IPS DF 4.7 (cell line): ENCODE measurements around the gene S100B.
"Not testable (repeated sequence)": the region's sequence is repeated elsewhere in the genome, so short reads cannot be mapped to it uniquely, and the experiment has no call there.

Experiments
- DNase-seq: peaks from one replicate; pipeline ENCODE4 v3.0.0-alpha.2; 2013; ENCODE audit warnings: low spot score; ENCODE audit errors: extremely low read depth

The S100B gene

DNA sequence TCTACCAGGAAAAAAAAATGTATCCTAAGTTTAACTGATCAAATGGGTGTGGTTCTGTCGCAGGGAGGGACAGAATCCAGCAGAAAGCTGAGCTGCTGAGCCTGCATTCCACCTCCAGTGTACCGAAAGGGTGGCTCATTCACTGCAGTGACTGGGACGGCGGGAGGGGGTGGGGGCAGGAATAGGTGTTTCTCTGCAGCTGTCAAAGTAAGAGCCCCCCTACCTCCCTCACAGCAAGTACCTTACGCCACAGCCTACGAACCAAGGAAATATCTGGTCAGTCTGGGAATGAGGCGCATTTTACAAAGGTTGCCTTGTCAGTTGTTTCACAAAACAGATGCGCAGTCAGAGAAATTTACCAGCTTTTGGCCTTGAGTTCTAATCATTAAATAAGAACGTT is 1.7 kb downstream of the S100B start:
- DNase-seq = no peak

DNA sequence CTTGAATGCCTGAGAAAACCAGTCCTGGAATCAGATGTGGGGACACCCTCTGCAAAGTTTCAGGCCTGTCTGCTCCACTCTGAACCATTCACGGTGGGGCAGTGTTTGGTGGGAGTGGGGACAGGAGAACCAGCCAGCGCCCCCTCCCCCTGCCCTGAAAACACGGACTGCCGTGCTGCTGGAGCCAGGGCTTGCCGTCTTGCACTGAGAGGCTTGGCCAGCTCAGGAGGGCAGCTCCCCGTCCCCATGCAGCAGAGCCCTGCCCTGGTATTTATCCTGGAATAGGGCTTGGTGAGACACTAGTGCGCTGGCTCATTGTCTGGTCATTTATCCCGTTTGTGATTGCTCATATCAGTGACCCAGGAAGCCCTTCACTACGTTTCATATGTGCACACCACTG is 3.9 kb downstream of the S100B start:
- DNase-seq = no peak

DNA sequence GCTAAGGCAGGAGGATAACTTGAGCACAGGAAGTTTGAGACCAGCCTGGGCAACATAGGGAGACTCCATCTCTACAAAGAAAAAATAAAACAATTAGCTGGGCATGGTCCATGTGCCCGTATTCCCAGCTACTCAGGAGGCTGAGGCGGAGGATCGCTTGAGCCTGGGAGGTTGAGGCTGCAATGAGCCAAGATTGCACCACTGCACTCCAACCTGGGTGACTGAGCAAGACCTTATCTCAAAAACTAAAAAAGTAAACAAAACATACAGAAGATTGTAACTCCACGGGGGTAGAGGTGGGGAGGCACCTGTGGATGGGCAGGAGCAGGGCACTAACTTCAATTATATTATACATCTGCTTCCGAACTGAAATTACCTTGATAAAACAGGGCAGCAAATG is 4.6 kb downstream of the S100B start:
- no peak for DNase-seq

DNA sequence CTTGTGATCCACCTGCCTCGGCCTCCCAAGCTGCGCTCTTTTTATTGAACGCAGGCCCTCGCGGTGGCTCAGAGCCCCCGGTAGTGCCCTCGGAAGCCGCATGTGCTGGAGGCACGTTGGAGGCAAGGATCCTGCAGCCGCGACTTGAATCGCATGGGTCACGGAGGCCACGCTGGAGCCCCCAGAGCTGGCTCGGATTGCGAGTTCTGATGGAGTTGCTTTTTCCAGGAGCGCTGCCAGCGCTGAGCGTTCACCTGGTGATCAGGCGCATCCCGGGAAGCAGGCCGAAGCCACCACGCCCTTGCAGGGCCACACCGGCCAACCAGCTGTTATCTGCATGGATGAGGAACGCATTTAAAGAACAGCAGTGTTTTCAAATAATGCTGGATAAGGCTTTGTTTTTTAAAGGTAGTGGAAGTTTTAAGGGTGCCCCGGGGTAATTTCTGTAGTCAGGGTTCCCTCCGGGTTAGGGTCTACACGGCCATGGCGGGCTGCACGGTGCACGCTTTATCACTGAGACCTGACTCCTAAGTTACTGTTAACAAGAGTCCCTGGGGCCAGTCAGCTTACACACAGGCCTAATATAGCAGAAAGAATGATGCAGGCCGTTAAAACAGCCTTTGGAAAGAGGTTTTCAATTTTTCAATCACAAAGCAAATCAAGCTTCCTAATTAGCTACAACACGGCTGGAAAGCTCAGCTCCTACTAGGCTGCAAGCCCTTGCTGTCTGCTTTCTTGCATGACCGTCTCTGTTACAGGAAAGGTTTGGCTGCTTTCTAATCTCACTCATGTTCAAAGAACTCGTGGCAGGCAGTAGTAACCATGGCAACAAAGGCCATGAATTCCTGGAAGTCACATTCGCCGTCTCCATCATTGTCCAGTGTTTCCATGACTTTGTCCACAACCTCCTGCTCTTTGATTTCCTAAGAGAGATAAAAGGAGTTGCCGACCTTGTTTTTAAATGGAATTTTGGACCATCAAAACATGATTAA is 6.0 kb downstream of the S100B start:
- DNase-seq = no peak

DNA sequence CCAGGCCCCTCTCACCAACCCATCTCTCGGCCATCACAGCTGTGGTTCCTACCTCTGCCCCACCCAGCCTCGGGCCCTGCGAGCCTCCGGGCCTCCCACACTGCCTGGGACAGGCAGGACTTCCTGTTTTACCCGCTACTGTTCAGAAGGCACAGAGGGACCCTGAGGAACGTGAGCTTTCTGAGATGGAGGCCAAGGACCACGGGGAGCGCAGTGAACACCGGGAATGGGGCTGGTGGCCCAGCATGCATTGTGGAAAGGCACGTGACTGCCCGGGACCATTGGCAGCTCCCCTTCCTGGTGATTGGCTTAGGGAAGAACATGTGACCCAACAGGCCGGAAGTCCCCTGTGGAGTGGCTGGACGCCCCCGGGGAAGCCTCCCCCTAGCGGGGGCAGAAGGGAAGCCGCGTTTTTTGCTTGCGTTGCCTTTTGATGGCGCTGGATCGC is 7.0 kb downstream of the S100B start:
- no peak for DNase-seq

DNA sequence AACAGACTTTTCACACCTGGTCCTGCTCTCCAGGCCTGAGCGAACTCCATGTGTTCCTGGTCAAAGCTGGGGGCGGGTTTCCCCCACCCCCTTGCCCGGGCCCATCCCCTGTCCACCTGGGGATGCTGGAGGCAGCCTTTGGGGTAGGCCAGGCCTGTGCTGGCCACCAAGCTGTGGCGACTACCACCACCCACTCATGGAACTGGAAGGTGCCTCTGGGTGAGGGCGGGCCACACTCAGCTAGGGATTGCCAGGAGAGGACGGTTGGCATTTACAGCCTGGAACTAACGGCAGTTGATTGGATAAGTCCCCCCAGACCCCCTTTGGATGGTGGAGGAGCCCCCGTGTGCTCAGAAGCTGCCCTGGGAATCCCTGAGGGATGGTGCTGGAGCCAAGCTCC is 7.9 kb downstream of the S100B start:
- DNase-seq = no peak

DNA sequence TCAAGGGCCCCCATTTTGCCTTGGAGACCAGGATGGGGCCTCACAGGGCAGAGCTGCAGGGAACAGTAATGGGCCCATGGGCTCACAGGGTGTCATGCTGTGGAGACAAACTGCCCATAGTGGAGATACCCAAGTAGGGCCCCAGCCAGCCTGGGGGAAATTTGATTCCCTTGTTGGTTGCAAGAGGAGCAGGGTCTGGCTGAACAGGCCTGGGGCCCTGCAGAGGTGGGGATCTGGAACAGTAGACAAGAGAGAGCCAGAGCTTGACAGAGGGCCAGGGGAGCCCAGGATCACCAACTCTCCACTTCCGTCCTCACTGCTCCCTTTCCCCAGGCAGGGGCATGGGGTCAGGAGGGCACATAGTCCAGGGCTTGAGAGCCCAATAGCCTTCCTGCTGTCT is 8.7 kb downstream of the S100B start:
- no peak for DNase-seq

DNA sequence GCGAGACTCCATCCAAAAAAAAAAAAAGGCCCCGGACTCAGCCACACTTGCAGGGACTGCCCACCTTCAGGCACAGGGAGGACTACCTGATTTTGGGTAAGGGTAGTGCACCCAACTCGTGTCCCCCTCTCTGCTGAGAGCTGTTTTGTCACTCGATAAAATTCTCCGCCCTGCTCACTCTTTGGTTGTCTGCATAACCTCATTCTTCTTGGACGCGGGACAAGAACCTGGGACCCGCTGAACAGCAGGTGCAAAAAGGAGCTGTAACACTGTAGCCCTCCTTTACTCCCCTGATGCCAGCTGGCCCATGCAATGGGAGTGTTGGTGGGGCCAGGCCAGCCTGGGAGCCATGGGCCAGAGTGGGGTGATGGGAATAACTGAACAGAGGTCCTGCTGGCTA is 10.6 kb downstream of the S100B start:
- no peak for DNase-seq

DNA sequence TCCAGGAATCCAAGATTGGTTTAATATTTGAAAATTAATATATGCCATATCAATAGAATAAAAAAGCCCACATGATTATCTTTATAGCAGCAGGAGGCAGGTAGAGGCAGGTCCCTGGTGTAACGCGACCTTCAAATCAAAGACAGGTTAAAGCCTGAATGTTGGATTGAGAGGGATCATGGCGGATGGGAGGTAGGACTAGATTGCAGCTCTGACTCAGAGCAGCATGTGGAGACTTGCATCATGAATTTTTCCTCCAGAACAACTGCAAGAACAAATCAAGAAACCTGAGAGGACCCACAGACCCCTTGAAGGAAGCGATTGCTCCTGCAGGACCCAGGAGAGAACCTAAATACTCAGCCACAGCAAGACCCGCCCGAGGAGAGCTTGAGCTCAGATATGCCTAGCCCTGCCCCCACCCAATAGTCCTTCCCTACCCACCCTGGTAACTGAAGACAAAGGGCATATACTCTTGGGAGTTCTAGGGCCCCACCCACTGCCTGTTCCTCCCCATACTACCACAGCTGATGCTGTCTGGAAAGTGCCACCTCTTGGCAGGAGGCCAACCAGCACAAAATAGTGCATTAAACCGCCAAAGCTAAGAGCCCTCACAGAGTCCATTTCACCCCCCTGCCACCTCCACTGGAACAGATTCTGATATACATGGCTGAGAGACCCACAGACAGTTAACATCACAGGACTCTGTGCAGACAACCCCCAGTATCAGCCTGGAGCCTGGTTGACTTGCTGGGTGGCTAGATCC is 19.5 kb downstream of the S100B start:
- no peak for DNase-seq

DNA sequence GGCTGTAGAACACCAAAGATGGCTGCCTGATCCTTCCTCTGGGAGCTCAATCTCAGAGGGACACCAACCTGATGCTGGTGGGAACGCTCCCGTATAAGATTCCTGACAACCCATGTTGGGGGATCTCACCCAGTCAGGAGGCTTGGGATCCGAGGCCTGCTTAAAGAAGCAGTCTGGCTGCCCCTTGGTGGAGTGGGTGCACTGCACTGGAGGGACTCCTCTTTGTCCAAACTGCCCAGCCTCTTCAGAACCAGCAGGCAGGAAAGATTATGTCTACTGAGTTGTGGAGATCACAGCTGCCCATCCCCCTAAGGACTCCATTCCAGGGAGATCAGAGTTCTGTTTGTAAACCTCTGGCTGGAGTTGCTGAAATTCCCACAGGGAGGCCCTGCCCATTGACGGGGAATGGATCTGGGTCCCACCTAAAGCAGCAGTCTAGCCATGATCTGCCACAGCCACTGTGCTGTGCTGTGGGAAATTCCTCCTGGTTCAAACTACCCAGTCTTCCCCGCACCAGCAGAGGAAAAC is 23.0 kb downstream of the S100B start:
- no peak for DNase-seq

DNA sequence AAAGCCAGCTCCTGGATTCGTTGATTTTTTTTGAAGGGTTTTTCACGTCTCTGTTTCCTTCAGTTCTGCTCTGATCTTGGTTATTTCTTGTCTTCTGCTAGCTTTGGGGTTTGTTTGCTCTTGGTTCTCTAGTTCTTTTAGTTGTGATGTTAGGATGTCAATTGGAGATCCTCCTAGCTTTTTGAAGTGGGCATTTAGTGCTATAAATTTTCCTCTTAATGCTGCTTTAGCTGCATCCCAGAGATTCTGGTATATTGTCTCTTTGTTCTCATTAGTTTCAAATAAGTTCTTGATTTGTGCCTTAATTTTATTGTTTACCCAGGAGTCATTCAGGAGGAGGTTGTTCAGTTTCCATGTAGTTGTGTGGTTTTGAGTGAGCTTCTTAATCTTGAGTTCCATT is 25.5 kb downstream of the S100B start:
- DNase-seq = not testable (repeated sequence)

DNA sequence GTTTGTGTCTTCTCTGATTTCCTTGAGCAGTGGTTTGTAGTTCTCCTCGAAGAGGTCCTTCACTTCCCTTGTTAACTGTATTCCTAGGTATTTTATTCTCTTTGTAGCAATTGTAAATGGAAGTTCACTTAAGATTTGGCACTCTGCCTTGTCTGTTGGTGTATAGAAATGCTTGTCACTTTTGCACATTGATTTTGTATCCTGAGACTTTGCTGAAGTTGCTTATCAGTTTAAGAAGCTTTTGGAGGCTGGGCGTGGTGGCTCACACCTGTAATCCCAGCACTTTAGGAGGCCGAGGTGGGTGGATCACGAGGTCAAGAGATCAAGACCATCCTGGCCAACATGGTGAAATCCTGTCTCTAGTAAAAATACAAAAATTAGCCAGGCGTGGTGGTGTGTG is 27.1 kb downstream of the S100B start:
- DNase-seq = not testable (repeated sequence)

DNA sequence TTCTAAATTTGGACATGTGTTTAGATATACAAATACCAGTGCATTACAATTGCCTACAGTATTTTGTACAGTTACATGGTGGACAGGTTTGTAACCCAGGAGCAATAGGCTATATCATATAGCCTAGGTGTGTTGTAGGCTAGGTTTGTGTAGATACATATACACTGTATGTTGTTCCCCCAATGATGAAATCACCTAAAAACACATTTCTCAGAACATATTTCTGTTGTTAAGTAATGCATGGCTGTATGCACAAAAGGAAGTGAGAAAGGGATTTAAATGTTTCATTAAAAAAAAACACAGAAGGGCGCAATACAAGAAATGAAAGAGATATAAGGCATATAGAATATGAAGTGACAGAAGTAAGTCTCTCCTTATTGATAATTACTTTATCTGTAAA is 32.0 kb downstream of the S100B start:
- DNase-seq = no peak

DNA sequence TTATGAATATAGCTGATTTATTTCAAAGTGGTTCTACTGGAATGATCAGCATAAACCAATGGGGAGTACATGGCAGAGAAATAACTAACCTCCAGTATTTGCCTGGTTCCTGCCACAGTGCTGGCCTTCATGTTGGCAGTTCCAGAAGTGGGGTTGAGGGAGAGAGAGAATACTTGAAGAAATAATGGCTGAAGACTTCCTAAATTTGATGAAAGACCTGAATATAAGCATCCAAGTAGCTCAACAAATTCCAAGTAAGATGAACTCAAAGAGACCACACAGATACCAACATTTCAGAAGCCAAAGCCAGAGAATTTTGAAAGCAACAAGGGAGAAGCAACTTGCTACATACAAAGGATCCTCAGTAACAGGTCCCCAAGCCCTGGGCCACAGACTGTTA is 34.3 kb downstream of the S100B start:
- DNase-seq = no peak

DNA sequence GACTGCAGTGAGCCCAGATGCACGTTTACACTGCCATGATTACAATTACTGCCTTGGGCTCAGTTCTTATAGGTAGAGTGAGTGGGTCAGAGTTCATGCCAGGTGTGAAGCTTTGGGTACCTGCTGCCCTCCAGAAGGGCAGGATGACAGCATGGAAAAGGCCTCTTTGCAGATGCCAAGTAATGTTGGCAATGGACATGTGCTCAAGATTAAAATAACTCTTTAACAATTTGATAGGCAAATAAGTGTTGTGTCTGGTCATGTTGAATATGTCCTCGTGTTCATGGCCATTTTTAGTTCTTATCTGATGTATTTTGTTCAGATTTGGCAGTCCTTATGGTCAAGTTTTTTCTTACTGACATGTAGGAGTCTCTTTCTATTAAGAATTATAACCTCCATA is 34.8 kb downstream of the S100B start:
- no peak for DNase-seq

DNA sequence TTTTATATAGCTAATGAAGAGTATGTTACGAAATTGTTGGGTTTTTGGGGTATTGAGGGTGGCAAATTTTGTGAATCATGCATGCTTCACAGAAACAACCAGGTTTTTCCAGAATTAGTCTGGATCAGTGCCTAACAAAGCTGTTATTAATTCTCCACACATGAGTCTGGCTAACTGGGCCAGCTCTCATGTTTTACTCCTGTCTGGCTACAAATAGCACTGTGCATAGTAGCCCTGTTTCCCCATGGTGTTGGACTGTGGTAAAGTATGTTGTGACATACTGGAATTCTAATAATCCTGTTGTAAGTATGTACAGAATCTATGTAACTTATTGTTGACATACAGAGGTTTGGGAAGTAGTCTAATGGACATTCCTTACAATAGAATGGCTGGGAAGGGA is 35.8 kb downstream of the S100B start:
- DNase-seq = no peak

DNA sequence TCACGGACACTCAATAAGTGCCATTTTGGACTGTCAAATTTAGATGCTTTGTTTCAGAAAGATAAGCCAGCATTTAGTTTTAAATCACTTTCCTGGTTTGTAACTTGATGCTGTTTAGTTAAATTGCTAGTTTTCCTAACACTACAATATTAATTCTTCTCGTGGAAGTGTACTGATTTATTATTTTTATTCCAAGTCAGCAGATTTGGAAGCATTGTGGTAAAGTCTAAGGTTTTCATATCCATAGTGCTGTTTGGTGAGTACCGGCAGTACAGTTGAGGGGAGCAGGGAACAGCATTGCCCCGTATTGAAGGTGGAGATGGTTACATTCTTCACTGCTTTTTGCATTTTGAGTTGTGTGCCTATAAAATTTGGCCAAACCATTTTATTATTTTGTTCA is 36.3 kb downstream of the S100B start:
- DNase-seq = no peak

DNA sequence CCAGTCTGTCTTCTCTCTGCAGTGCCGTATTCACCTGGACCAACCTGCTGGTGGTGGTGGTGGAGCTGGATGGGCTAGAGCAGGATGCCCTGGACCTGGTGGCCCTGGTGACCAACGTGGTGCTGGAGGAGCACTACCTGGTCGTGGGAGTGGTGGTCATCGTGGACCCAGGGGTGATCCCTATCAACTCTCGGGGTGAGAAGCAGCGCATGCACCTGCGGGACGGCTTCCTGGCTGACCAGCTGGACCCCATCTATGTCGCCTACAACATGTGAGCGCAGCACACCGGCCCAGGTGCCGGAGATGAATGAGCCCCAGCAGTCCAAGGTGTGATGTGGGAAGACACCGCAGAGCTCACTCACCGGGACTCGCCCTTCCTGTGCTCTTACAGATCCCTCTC is 37.5 kb downstream of the S100B start:
- DNase-seq = no peak

DNA sequence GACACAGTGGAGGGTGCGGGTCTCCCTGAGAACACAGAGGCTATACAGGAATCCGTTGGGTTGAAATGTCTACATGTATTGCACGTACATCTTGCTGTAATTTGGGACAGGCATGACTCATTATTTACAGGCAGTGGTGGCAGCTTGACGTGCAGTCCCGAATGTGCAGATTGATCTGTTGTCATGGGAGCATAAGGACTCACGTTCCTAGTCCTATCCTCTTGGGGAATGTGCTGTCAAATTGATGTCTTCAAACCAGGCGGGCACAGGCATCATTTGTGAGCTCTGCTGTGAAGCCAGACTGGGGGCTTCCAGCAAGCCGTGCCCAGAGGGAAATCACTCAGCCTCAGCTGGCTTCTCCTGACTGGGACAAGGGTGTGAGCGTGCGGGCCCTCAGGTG is 40.5 kb downstream of the S100B start:
- no peak for DNase-seq

DNA sequence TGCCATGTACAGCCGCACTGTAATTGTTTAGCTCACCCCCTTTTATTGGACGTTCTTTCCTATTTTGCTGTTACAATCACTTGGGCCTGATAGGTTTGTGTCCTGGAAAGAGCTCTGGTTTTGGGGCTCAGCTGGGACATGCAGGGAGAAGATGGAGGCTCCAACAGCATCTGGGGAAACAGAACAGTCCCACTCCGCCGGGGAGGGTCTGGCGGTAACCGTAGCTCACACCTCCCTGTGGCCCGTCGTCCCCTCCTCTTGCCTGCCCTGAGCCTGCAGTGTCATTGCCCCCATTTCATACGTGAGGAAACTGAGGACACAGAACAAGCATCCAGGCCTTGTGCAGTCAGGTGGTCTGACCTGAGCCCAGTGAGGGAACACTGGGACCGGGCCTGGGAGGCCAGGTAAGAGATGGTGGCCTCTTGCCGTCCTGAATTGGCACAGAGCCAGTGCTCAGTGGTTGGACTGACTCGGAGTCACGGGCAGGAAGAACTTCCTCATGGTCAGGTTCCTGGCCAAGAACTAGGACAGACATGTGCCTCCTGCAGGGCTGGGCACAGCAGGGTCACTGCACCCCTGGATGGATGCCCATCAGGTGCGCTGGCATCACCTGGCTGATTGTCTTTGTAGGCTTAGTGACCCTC is 41.8 kb downstream of the S100B start:
- no peak for DNase-seq

DNA sequence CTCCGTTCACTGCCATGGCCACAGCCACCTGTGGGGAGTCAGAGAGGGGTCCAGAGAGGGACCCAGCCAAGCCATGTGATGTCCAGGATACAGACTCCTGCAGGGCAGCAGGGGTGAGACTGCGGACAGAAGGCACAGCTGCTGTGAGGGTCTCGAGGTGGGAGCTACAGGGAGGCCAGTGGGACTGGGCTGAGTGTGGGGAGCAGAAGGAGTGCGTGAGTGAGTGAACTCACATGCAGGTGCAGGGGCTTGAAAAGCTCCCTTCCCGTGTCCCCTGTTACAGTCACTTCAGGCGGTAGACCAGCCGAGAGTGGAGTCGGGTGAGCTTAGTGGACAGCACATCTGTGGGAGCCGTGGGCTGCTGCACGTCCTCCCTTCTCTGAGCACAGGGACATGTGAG is 42.4 kb downstream of the S100B start:
- DNase-seq = no peak
